Muscle of arm (tissue), 14 donors: Measurements from ENCODE around the gene TSPYL6. TPM values are rescaled to one million over a fixed set of nuclear protein-coding genes. Genes with fewer than 3 reads are reported as not detected.
"Not testable (repeated sequence)": the region's sequence is repeated elsewhere in the genome, so short reads cannot be mapped to it uniquely, and the experiment has no call there.

ENCODE experiments used
- DNase-seq: peaks from one replicate; pipeline ENCODE4 v3.0.0-alpha.2; 2013
- long read RNA-seq, 11 donors: transcript quantifications; one replicate each; lab custom pipeline, GENCODE V29; 2026
- polyA plus RNA-seq, 12 donors: library from polyadenylated mRNA; unstranded; fragments of 120-200 nt; gene quantifications; one replicate each; pipeline ENCODE4 v1.2.1, GENCODE V29; 2013; ENCODE audit not compliant: insufficient read length in 12 of 12

Gene TSPYL6
- polyA plus RNA-seq: under 1 TPM in 4 of 12 donors, not detected in 8; 0.12 to 0.23 (median 0.14) TPM
- long read RNA-seq, donor 1: 0 reads
- long read RNA-seq, donor 2: 0 reads
- long read RNA-seq, donor 3, partial matches to known transcripts: 9 of 36 reads
- long read RNA-seq, donor 3, other reads (novel, unspliced or antisense): 27 of 36 reads
- long read RNA-seq, donor 4, partial matches to known transcripts: 9 of 38 reads
- long read RNA-seq, donor 4, other reads (novel, unspliced or antisense): 29 of 38 reads
- long read RNA-seq, donor 5: 0 reads
- long read RNA-seq, donor 6, partial matches to known transcripts: 0 of 1 reads
- long read RNA-seq, donor 6, other reads (novel, unspliced or antisense): 0 of 1 reads
- long read RNA-seq, donor 7: 0 reads
- long read RNA-seq, donor 8: 0 reads
- long read RNA-seq, donor 9: 0 reads
- long read RNA-seq, donor 10: 0 reads
- long read RNA-seq, donor 11, partial matches to known transcripts: 13 of 52 reads
- long read RNA-seq, donor 11, other reads (novel, unspliced or antisense): 39 of 52 reads

GRCh38 chr2:54256091-54256694 is at the start of gene TSPYL6:
TSPYL6 (minus strand) TSS chr2:54256229; CDS start chr2:54256151, 78 bp downstream.
- no peak for DNase-seq

- no peak for DNase-seq
Observed at GRCh38 chr2:54303631-54304030, 47.6 kb upstream of the TSPYL6 start.

GRCh38 chr2:54298514-54298913 is 42.5 kb upstream of the TSPYL6 start:
- no peak for DNase-seq

- DNase-seq: no peak
Observed at GRCh38 chr2:54295911-54296310, 39.9 kb upstream of the TSPYL6 start.

- not testable (repeated sequence) for DNase-seq
Observed at GRCh38 chr2:54294665-54295064, 38.6 kb upstream of the TSPYL6 start.

GRCh38 chr2:54290356-54291025 is 34.5 kb upstream of the TSPYL6 start:
- DNase-seq: peak; percentile 79

- peak; percentile 29 for DNase-seq
Observed at GRCh38 chr2:54289917-54290316, 33.9 kb upstream of the TSPYL6 start.

GRCh38 chr2:54287532-54287931 is 31.5 kb upstream of the TSPYL6 start:
- peak; percentile 83 for DNase-seq

- no peak for DNase-seq
Observed at GRCh38 chr2:54285451-54285850, 29.4 kb upstream of the TSPYL6 start.

GRCh38 chr2:54284826-54285225 is 28.8 kb upstream of the TSPYL6 start:
- DNase-seq: no peak

GRCh38 chr2:54279385-54279784 is 23.4 kb upstream of the TSPYL6 start:
- no peak for DNase-seq

- no peak for DNase-seq
Observed at GRCh38 chr2:54275541-54275940, 19.5 kb upstream of the TSPYL6 start.

GRCh38 chr2:54274781-54275242 is 18.8 kb upstream of the TSPYL6 start:
- peak; percentile 46 for DNase-seq

GRCh38 chr2:54271843-54272627 is 16.0 kb upstream of the TSPYL6 start:
- no peak for DNase-seq

GRCh38 chr2:54271189-54271588 is 15.2 kb upstream of the TSPYL6 start:
- no peak for DNase-seq

GRCh38 chr2:54267577-54267976 is 11.5 kb upstream of the TSPYL6 start:
- no peak for DNase-seq

GRCh38 chr2:54265081-54265480 is 9.1 kb upstream of the TSPYL6 start:
- DNase-seq: not testable (repeated sequence)

- no peak for DNase-seq
Observed at GRCh38 chr2:54262015-54262765, 6.2 kb upstream of the TSPYL6 start.

- DNase-seq: no peak
Observed at GRCh38 chr2:54261537-54261936, 5.5 kb upstream of the TSPYL6 start.

GRCh38 chr2:54260241-54260595 is 4.2 kb upstream of the TSPYL6 start:
- no peak for DNase-seq
